Activated naive CD8-positive, alpha-beta T cell (primary cell): ENCODE data around the gene RAB11FIP4.

Source experiments
- H3K27ac Mint-ChIP-seq: one replicate; pipeline ENCODE4 v1.8.0; 2021; ENCODE audit warnings: mixed read lengths
- H3K27me3 Mint-ChIP-seq: one replicate; pipeline ENCODE4 v1.8.0; 2021; ENCODE audit warnings: mixed read lengths
- H3K36me3 Mint-ChIP-seq: one replicate; pipeline ENCODE4 v1.8.0; 2021; ENCODE audit warnings: mixed read lengths
- H3K4me1 Mint-ChIP-seq: one replicate; pipeline ENCODE4 v1.8.0; 2021; ENCODE audit warnings: low read depth, mixed read lengths
- H3K4me3 Mint-ChIP-seq: one replicate; pipeline ENCODE4 v1.8.0; 2021; ENCODE audit warnings: mild to moderate bottlenecking, mixed read lengths
- H3K9me3 Mint-ChIP-seq: one replicate; pipeline ENCODE4 v1.8.0; 2021; ENCODE audit warnings: low read depth, mixed read lengths

RAB11FIP4 gene

DNA sequence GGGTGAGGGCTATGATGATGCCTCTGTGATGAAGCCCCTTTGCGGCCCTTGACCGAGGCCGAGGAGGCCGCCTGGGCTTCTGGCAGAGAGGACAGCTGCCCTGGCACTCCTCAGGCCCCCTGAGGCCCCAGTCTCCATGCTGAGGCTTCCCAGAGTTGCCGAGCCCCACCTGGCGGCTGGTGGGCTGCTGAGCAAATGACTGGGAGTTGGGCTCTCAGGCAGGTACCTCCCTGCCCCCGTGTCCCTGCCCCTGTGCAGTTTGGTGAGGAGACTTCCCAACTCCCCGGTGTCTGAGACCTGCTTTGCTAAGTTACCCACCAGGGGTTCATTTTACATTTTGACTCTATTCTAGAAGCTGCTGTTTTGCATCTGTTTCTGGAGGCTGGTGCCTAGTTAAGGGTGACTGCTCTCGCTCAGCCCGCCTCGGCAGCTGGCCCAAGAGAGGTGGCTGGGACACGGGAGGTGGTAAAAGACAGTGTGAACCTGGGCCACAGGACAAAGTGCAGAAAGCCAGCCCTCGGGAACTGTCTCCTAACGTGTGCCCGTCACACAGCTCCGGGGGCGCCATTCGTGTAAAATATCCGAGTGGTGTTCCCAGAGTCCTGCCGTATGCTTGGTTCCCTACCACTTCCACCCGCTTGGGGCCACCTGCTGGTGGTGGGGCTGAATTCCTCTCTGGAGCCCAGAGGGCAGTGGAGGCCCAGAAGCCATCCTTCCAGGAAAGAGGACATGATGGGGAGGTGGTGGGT lies 134.5 kb downstream of the RAB11FIP4 start:
- Mint-ChIP-seq H3K36me3 (peaks cover 3% of the 10 kb centered on the region), H3K27ac (no peak overlapping the region)

GRCh38 chr17:31527606-31528005 lies 136.1 kb downstream of the RAB11FIP4 start:
- H3K4me1 Mint-ChIP-seq = no peaks in the 10 kb centered on the region
- no peaks in the 10 kb centered on the region for H3K9me3 Mint-ChIP-seq
- H3K4me3 Mint-ChIP-seq = no peak overlapping the region
- no peaks in the 10 kb centered on the region for H3K36me3 Mint-ChIP-seq
- H3K27ac Mint-ChIP-seq = no peak overlapping the region
- no peaks in the 10 kb centered on the region for H3K27me3 Mint-ChIP-seq

More for the DNA sequence above, 134.5 kb downstream of the RAB11FIP4 start:
- H3K4me1 Mint-ChIP-seq = no peaks in the 10 kb centered on the region
- no peaks in the 10 kb centered on the region for H3K27me3 Mint-ChIP-seq
- no peak overlapping the region for H3K4me3 Mint-ChIP-seq
- H3K9me3 Mint-ChIP-seq = no peaks in the 10 kb centered on the region

- no peaks in the 10 kb centered on the region for H3K9me3 Mint-ChIP-seq
- H3K4me3 Mint-ChIP-seq = no peak overlapping the region
- peaks cover 5% of the 10 kb centered on the region for H3K4me1 Mint-ChIP-seq
- H3K27ac Mint-ChIP-seq = no peak overlapping the region
- H3K36me3 Mint-ChIP-seq = no peaks in the 10 kb centered on the region
- H3K27me3 Mint-ChIP-seq = no peaks in the 10 kb centered on the region
These were observed 136.9 kb downstream of the RAB11FIP4 start for GRCh38 chr17:31528291-31528874.

DNA sequence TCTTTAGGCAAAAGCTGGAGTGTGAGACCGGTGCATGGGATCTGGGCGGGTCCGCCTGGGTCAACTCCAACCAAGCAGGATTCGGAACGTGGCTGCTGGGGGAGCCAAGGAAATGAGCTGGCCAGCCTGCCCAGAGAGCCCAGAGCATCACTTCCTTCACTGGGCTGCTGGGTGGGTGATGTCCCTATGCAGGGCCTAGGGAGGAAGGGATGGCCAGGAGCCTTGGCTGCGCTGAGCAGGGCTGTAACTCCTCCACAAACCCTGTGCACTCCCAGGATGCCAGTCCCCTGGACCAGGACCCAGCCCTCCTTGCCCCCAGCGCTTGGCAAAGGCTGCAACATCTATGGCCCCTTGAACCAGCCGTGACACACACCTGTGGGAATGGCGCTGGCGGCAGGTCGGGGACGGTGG lies 138.4 kb downstream of the RAB11FIP4 start:
- Mint-ChIP-seq H3K4me3 (no peak overlapping the region), H3K27ac (no peak overlapping the region)

DNA sequence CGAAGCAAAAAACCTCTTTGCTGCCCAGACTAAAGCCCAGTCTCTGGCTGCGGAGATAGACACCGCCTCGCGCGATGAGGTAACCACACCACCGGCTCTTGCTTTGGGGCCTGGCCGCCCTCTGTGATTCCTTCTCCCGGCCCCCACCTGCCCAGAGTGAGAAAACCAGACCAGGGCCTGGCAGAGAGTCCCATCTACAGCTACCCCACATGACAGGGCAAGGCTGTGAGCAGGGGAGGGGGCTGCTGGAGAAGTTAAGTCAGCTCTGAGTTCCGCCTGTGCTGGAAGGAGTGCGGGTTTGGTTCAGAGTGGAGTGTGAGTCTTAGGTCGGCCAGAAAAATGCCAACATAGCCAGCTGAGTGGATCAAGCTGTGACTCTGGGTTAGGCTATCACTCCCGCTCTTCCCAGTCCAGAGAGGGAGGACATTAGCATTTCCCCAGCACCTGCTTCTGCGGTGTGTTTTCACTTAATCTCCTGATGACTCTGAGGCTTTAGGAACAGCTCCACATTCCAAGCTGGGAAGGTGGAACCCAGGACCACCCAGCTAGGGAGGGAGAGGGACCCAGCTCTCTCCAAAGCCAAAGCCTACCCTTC lies 139.0 kb downstream of the RAB11FIP4 start:
- H3K4me1 Mint-ChIP-seq = peaks cover 15% of the 10 kb centered on the region
- H3K27ac Mint-ChIP-seq = no peak overlapping the region
- no peaks in the 10 kb centered on the region for H3K9me3 Mint-ChIP-seq
- no peaks in the 10 kb centered on the region for H3K27me3 Mint-ChIP-seq
- H3K4me3 Mint-ChIP-seq = no peak overlapping the region
- no peaks in the 10 kb centered on the region for H3K36me3 Mint-ChIP-seq

More for the DNA sequence above, 138.4 kb downstream of the RAB11FIP4 start:
- Mint-ChIP-seq H3K27me3 (no peaks in the 10 kb centered on the region), H3K36me3 (no peaks in the 10 kb centered on the region), H3K9me3 (no peaks in the 10 kb centered on the region), H3K4me1 (peaks cover 13% of the 10 kb centered on the region)

DNA sequence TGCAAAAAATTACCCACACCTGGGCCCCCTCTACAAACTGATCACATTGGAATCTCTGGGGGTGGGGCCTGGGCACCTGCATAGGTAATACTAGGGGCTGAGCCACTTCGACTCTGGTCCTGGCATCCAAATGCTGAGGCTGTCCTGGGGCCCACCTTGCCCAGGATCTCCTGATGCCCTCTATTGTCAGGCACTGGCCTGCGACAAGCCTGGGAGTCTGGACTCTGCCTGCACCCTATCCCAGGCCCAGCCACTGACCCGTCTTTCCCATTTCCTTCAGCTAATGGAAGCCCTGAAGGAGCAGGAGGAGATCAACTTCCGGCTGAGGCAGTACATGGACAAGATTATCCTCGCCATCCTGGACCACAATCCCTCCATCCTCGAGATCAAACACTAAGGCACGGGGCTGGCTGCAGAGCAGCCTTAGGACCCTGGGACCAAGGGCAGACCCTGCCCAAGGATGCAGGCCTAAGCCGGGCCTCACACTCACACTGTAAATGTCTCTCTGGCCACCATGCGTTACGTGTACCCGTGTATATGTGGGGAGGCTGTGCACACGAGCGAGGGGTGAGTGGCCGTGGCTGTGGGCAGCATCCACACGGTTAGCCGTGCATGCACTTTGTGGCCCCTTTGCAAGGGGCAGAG lies 140.0 kb downstream of the RAB11FIP4 start:
- H3K4me3 Mint-ChIP-seq = no peak overlapping the region
- no peak overlapping the region for H3K27ac Mint-ChIP-seq
- no peaks in the 10 kb centered on the region for H3K9me3 Mint-ChIP-seq
- H3K27me3 Mint-ChIP-seq = no peaks in the 10 kb centered on the region
- H3K4me1 Mint-ChIP-seq = peaks cover 19% of the 10 kb centered on the region
- H3K36me3 Mint-ChIP-seq = no peaks in the 10 kb centered on the region

DNA sequence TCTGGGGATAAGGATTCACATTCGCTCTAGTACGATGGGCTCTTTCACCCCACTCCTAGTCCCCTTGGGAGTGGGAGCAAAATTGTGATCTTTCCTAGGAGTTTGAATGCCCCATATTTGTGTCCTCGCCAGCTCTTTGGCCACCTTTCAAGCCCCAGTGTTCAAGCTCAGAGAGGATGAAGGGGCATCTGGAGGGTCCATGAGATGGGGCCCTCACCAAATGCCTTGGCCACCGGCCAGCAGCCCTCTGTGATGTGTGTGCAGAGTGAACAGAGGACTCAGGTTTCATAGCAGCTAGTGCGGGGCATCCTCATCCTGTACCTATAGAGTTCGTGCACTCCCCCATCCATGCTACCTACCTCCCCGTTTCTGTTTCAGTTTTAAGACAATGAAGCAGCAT lies 140.6 kb downstream of the RAB11FIP4 start:
- no peaks in the 10 kb centered on the region for H3K27me3 Mint-ChIP-seq
- no peak overlapping the region for H3K27ac Mint-ChIP-seq
- no peak overlapping the region for H3K4me3 Mint-ChIP-seq
- H3K36me3 Mint-ChIP-seq = no peaks in the 10 kb centered on the region
- no peaks in the 10 kb centered on the region for H3K9me3 Mint-ChIP-seq
- peaks cover 22% of the 10 kb centered on the region for H3K4me1 Mint-ChIP-seq

GRCh38 chr17:31532526-31532925 lies 141.1 kb downstream of the RAB11FIP4 start:
- no peak overlapping the region for H3K27ac Mint-ChIP-seq
- peaks cover 23% of the 10 kb centered on the region for H3K4me1 Mint-ChIP-seq
- no peaks in the 10 kb centered on the region for H3K27me3 Mint-ChIP-seq
- no peaks in the 10 kb centered on the region for H3K36me3 Mint-ChIP-seq
- no peak overlapping the region for H3K4me3 Mint-ChIP-seq
- no peaks in the 10 kb centered on the region for H3K9me3 Mint-ChIP-seq

GRCh38 chr17:31533546-31534155 lies 142.2 kb downstream of the RAB11FIP4 start:
- Mint-ChIP-seq H3K4me3 (no peak overlapping the region), H3K9me3 (no peaks in the 10 kb centered on the region), H3K27me3 (no peaks in the 10 kb centered on the region), H3K27ac (no peak overlapping the region), H3K36me3 (no peaks in the 10 kb centered on the region), H3K4me1 (peaks cover 23% of the 10 kb centered on the region)

DNA sequence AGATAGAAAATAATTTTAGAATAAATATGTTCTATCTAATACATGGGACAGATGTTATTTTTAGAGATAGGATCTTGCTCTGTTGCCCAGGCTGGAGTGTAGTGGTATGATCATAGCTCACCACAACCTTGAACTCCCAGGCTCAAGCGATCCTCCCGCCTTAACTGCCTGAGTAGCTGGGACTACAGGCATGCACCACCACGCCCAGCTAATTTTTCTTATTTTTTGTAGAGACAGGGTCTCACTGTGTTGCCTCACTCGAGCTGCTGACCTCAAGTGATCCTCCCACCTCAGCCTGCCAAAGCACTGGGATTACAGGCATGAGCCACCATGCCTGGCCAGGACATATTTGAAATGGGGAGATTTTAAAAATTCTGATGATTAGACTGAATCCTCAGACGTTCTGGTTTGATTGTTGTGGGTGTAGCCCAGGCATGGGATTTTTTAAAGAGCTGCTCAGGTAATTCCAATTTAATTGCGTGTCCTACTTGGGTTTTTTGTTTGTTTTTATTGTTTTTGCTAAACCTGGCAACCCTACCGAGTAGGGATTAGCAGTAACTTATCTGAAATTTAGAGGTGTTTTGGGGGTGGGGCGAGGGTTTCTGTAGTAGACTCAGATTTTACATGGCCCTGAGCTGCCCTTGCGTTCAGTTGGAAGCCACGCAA lies 142.9 kb downstream of the RAB11FIP4 start:
- H3K27me3 Mint-ChIP-seq = no peaks in the 10 kb centered on the region
- no peaks in the 10 kb centered on the region for H3K9me3 Mint-ChIP-seq
- no peak overlapping the region for H3K27ac Mint-ChIP-seq
- H3K36me3 Mint-ChIP-seq = no peaks in the 10 kb centered on the region
- no peak overlapping the region for H3K4me3 Mint-ChIP-seq
- H3K4me1 Mint-ChIP-seq = peaks cover 23% of the 10 kb centered on the region

- no peaks in the 10 kb centered on the region for H3K9me3 Mint-ChIP-seq
- H3K4me3 Mint-ChIP-seq = no peak overlapping the region
- no peaks in the 10 kb centered on the region for H3K36me3 Mint-ChIP-seq
- no peaks in the 10 kb centered on the region for H3K27me3 Mint-ChIP-seq
- H3K4me1 Mint-ChIP-seq = peaks cover 23% of the 10 kb centered on the region
- peak overlapping the region; percentile 54 for H3K27ac Mint-ChIP-seq
These were observed 144.1 kb downstream of the RAB11FIP4 start for GRCh38 chr17:31535581-31535981.

- Mint-ChIP-seq H3K36me3 (no peaks in the 10 kb centered on the region), H3K9me3 (no peaks in the 10 kb centered on the region), H3K4me1 (peaks cover 23% of the 10 kb centered on the region), H3K27me3 (no peaks in the 10 kb centered on the region), H3K4me3 (no peak overlapping the region), H3K27ac (no peak overlapping the region)
These were observed 145.0 kb downstream of the RAB11FIP4 start for GRCh38 chr17:31536451-31536850.

DNA sequence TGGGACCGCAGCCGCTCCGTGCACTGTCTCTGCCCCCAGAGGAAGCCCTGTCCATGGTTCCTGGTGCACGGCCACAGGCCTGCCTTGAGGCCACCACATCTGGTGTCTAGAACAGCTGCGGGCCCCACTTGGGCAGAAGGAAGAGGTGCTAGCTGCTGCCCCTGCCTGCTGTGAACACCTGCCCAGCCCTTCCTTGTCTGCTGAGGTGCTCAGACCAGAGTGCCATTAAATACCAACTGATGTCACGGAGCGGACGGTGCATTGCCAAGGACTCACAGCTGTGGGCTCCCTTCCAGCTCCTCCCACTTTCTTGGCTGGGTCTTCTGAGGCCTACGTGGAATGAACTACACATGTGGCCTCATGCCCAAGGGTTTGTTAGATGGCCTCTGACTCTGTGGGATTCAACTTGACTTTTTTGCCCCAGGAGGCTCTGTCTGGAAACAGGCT lies 146.1 kb downstream of the RAB11FIP4 start:
- Mint-ChIP-seq H3K4me3 (no peak overlapping the region), H3K27ac (no peak overlapping the region)

GRCh38 chr17:31538080-31538762 lies 146.7 kb downstream of the RAB11FIP4 start:
- H3K9me3 Mint-ChIP-seq = no peaks in the 10 kb centered on the region
- no peak overlapping the region for H3K4me3 Mint-ChIP-seq
- no peak overlapping the region for H3K27ac Mint-ChIP-seq
- H3K27me3 Mint-ChIP-seq = no peaks in the 10 kb centered on the region
- no peaks in the 10 kb centered on the region for H3K36me3 Mint-ChIP-seq
- peaks cover 20% of the 10 kb centered on the region for H3K4me1 Mint-ChIP-seq

More for the DNA sequence above, 146.1 kb downstream of the RAB11FIP4 start:
- Mint-ChIP-seq H3K4me1 (peaks cover 23% of the 10 kb centered on the region), H3K36me3 (no peaks in the 10 kb centered on the region), H3K9me3 (no peaks in the 10 kb centered on the region), H3K27me3 (no peaks in the 10 kb centered on the region)
